Hypothalamus (tissue), 51 donors: ENCODE results near the gene CCDC184.
"Not testable (repeated sequence)": the region's sequence is repeated elsewhere in the genome, so short reads cannot be mapped to it uniquely, and the experiment has no call there.

ENCODE experiments used
- DNase-seq, 51 donors: peaks; one replicate each; lab custom pipeline; 2025; lab: John Stamatoyannopoulos, UW

CCDC184 gene

DNA sequence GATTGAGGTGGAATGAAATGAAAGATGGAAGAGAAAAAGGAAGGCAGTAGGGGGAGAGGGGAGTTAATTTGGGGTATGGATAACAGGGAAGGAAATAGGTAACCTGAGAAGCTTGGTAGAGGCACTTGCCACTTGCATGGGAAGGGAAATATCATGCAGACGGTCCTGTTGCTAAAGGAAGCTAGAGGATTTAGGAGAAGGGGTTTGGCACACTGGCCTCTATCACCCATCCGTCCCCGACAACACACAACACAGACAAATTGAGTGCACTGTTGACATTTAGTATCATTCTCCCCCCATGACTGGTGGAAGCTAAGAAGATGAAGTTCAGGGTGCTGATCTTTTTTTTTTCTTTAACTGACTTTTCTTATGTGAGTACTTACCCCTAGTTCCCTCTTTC, 17.6 kb downstream of the CCDC184 start:
- DNase-seq: no peak

DNA sequence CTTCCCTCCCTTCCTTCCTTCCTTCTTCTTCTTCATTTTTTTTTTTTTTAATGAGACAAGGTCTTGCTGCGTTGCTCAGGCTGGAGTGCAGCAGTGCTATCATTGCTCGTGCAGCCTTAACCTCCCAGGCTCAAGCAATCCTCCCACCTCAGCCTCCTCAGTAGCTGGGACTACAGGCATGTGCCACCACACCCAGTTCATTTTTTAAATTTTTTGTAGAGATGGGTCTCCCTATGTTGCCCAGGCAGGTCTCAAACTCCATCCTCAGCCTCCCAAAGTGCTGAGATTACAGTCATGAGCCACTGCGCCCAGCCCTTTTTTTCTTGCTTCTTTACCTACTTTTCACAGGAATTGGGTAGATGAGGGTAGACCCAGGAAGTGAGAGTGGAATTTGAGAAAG, 18.1 kb downstream of the CCDC184 start:
- DNase-seq: no peak

DNA sequence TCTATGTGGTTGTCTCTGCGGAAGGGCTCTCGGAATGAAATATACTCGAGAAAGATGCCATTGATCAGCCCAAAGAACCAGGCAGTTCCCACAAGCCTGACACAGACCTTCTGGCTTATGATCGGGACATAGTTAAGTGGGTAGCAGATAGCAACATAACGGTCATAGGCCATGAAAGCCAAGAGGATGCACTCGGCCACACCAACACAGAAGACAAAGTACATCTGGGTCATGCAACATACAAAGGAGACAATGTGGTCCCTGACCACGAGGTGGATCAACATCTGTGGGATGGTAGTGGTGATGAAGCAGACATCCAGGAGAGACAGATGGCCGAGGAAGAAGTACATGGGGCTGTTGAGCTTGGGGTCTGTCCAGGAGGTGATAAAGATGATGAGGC, 19.3 kb downstream of the CCDC184 start:
- no peak for DNase-seq

DNA sequence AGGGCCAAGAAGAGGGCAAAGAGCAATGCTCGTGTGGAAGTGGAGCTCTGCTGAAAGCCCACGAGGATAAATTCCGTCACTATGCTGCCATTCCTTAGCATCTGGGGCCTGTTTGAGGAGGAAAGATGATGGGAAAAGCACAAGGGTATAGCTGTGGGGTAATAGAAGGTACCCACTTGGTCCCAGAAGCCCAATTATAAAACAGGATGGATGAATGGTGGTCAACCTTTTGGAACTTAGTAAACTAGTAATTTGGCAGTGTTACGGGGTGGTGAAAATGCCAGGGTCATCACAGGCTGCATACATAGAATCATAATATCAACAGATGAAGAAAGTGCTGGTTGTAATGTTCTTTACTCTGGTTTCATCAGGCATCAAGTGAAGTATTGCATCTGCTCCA, 19.7 kb downstream of the CCDC184 start, which contains the start of gene OR10AD1:
Gene OR10AD1 (minus strand): TSS at position 101 of the 400 bp plus-strand sequence. CDS start 0 bp downstream, at position 101.
- no peak for DNase-seq

DNA sequence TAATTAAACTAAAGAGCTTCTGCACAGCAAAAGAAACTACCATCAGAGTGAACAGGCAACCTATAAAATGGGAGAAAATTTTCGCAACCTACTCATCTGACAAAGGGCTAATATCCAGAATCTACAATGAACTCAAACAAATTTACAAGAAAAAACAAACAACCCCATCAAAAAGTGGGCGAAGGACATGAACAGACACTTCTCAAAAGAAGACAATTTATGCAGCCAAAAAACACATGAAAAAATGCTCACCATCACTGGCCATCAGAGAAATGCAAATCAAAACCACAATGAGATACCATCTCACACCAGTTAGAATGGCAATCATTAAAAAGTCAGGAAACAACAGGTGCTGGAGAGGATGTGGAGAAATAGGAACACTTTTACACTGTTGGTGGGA, 26.1 kb downstream of the CCDC184 start:
- DNase-seq: not testable (repeated sequence)

DNA sequence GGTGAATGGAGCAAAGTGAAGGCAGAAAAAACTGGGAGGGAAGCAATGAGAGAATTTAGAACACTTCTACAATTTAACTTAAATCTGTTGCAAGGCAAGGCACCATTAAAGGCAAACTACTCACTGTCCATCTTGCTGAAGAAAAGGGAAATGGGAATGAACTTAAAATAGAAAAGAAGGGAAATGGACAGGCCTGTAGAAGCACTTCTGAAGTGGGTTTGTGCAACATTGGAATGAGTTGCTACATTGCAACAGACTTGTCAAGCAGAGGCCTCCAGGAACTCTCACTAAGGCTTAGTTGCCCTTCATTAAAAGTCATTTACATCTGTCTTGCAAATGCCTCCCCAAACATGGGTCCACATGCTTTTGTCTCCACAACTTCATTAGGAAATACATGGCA, 33.3 kb downstream of the CCDC184 start:
- DNase-seq: no peak

DNA sequence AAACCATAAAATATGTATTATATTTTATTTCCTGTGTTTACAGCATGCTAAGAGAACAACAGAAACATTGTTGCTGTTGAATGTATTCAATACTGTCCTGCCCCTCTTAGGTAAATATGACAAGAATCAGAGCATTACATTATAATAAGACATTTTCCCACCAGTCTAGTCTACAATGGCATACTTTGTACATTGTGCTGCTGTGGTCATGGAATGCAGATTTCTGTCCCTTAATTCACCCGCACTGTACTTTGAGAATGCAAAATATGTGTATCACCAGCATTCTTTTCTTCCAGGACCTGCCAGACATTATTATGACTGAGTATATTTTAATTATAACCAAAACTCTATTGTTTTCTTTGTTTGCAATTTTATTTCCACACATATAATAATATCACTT, 36.2 kb downstream of the CCDC184 start:
- no peak for DNase-seq

DNA sequence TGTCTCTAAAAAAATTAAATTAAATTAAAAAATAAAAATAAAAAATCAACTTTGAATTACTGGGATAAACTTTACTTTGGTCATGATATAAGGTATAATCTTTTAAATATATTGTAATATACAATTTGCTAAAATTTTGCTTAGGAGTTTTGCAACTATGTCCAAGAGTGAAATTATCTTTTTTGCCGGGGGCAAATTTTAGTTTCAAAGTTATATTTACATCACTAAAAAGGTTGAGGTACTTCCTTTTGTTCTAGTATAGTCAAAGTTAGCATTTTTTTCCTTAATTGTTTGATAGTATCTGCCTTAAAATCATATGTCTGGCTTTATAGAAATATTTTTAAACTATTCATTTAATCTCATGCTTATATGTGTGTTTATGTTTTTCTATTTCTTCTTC, 37.3 kb downstream of the CCDC184 start:
- DNase-seq: no peak

DNA sequence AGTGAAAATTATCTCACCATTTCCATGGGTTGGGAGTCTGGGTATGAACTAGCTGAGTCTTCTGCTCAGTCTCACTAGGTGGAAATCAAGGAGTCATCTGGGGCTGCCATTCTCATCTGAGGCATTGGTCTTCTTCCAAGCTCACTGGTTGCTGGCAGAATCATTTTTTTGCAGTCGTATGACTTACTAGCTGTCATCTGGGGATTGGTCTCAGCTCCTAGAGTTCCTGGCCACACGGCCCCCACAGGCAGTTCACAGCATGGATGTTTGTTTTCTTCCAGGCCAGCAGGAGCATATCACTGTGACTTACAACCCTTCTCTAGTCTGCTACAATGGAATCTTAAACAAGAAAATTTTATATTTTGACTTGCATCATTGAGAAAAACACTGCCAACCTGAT, 38.2 kb downstream of the CCDC184 start:
- DNase-seq: no peak

DNA sequence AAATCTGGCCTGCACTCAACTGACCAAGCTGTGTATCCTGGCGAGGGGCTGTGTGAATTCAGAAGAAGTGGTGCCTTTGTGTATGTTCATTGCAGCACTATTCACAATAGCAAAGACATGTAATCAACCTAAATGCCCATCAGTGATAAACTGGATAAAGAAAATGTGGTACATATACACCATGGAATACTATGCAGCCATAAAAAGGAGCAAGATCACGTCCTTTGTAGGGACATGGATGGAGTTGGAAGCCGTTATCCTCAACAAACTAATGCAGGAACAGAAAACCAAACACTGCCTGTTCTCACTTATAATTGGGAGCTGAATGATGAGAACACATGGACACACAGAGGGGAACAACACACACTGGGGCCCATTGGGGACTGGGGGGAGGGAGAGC, 41.1 kb downstream of the CCDC184 start:
- DNase-seq: not testable (repeated sequence)

DNA sequence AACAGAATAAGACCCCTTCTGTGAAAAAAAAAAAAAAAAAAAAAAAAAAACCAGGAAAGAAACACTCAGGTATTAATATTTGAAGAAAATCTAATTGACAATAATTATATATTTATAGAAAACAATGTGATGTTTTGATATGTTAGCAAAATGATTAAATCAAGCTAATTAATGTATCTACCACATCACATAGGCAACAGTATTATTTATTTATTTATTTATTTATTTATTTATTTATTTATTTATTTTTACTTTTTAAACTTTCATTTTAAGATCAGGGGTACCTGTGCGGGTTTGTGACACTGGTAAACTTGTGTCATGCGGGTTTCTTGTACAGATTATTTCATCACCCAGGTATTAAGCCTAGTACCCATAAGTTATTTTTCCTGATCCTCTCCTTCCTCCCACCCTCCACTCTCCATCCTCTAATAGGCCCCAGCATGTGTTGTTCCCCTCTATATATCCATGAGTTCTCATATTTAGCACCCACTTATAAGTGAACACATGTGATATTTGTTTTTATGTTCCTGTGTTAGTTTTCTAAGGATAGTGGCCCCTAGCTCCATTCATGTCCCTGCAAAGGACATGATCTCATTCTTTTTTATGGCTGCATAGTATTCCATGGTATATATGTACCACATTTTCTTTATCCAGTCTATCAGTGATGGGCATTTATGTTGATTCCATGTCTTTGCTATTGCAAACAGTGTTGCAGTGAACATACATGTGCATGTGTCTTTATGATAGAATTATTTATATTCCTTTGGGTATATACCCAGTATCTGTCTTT, 47.9 kb downstream of the CCDC184 start:
- DNase-seq: not testable (repeated sequence)
